ENCODE results near the gene HELT.

Gene HELT

GRCh38 chr4:185003596-185004351 lies 14.5 kb upstream of the HELT start:
- DNase-seq (ENCODE audit: low read depth in 2 of 2) = no peak

DNA sequence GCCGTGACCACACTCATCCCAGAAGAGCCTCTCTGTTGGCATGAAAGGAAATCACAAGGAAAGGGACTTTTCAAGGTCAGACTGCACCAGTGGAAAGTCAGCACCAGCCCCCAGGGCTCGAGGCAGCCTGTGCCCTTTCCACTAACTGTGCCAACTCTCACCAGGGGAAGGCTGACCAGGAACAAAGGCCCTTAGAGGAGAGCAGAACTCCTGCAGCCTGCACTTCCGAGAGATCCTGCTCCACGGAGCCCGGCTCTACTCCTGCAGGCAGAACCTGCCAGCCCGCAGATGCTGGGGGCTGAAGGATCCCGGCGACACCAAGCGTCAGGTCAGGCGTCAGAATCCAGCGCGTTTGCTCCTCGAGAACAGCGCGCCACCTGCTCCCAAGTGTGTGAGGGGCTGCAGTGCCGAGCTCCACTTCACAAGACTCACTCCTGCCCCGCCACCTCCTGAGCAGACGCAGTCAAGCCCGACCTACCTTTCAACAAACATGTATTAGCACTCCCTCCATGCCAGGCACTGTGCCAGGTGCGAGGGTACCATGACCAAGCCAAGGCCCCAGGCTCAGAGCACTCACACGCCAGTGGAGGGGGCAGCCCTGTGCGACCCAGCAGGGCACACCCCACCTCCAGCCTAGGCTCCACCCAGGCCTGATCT lies 13.6 kb upstream of the HELT start:
- DNase-seq (ENCODE audit: low read depth in 2 of 2) = no peak

- DNase-seq (ENCODE audit: low read depth in 2 of 2) = peak; percentile 77 to 80
Measured at GRCh38 chr4:185005219-185005819, 13.0 kb upstream of the HELT start.

DNA sequence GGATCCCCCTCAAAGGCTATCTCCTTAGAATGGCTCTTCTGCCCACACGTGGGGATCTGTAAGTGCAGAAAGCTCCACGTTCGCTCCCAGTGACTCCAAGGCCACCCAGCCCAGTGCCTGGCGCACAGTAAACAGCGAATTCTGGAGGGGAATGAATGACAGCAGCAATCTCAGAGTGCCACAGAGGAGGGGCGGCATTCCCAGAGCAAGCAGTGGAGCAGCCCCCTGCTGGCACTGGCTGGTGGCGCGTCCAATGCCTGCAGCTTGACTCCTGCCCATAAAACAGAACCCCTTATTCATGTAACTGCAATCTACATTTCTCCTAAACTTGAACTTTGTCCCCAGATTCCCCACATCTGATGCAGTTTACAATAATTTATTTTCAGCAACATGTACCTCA lies 6.9 kb upstream of the HELT start:
- DNase-seq (ENCODE audit: low read depth in 2 of 2) = no peak

DNA sequence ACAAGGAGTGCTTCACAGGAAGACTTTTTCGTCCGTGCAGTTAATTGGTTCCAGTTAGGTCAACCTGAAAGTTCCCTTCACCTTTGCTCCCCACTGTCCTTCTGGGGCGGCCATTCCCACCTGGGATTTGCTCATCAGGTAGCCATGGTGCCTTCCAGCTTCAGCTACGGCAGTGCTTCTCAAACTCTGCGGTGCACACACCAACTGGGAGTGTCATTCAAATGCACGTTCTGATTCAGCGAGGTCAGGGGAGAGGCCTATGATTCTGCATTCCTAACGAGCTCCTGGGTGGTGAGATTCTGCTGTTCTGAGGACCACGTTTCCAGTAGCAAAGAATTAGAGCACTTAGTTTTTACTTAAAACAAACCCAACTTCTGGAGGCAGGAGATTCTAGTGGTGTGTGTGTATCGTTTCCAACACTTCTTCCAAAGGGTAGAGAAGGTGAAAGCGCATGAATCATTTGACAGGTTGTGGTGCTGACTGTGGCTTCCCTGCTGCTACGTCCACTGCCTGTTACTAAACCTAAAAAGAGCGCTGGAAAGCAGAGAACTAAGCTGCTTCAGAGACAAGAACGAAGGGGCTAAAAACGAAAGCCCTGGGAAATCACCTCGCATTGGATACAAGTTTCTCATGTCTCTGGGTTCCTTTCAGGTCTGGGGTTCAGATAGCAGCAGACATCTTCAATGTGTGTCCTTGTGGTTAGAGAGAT lies 4.7 kb upstream of the HELT start:
- DNase-seq (ENCODE audit: low read depth in 2 of 2) = no peak

DNA sequence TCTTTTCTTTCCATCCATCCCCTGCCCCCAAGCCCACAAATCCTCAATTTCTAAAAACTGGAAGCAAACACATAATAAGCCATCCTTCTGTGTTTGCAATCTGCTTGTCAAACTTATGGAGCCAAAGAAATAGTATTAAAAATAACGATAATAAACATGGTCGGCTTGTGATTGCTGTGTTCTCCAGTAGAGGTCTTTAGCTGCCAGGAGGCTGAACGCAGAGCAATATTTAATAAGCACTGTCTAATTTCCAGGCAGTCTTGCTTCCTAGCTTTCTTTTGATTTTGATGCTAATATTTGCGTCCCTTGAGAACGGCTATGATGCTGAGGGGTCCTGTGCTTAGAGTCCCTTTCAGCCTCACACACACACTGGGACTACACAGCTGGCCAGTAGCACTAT lies 3.2 kb upstream of the HELT start:
- DNase-seq (ENCODE audit: low read depth in 2 of 2) = no peak

GRCh38 chr4:185016101-185016940 lies 2.0 kb upstream of the HELT start:
- no peak for DNase-seq (ENCODE audit: low read depth in 2 of 2)

DNA sequence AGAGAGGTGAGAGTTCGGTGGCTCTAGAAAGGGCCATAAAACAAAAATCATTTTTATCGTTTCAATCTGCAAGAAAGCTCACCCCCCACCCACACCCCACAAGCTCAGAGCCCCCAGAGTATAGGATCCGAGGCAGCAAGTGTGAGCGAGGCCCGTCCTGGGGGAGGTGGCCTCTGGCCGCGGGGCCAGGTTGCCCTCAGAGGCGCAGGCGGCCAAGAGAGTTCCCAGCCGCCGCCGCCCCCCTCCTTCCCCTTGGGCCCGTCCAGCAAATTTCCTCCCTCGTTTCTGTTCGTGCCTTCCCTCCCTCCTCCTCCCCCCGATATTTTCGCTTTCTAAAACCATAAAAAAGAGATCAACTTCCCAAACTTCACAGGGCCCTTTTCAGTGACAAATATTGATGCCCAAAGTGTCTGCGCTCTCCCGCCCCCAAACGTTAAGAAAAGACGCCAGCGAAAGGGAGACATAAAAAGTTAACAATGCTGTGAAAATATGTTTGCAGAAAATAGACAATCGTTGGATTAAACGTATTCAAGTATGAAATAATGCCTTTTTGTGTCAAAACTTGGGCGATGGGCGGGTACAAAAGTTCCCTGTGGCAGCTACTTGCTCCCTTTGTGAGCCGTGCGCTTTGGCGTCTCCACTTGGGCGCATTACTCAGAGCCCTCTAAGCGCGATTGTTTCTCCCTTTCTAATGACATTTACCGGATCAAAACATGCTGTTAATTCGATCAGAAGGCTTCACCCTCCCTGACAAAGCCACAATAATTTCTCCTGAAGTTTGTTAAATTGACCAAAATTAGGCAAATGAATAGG lies 1.1 kb upstream of the HELT start:
- DNase-seq (ENCODE audit: low read depth in 2 of 2) = no peak

- no peak for DNase-seq (ENCODE audit: low read depth in 2 of 2)
Measured at GRCh38 chr4:185018834-185019455, 655 bp downstream of the HELT start.

GRCh38 chr4:185019456-185020292 lies 1.4 kb downstream of the HELT start:
- no peak for DNase-seq (ENCODE audit: low read depth in 2 of 2)

DNA sequence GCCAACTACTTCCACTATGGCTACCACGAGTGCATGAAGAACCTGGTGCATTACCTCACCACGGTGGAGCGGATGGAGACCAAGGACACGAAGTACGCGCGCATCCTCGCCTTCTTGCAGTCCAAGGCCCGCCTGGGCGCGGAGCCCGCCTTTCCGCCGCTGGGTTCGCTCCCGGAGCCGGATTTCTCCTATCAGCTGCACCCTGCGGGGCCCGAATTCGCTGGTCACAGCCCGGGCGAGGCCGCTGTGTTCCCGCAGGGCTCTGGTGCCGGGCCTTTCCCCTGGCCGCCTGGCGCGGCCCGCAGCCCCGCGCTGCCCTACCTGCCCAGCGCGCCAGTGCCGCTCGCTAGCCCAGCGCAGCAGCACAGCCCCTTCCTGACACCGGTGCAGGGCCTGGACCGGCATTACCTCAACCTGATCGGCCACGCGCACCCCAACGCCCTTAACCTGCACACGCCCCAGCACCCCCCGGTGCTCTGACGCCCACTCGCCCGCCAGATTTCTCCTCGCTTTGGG lies 2.1 kb downstream of the HELT start:
- DNase-seq (ENCODE audit: low read depth in 2 of 2) = no peak

DNA sequence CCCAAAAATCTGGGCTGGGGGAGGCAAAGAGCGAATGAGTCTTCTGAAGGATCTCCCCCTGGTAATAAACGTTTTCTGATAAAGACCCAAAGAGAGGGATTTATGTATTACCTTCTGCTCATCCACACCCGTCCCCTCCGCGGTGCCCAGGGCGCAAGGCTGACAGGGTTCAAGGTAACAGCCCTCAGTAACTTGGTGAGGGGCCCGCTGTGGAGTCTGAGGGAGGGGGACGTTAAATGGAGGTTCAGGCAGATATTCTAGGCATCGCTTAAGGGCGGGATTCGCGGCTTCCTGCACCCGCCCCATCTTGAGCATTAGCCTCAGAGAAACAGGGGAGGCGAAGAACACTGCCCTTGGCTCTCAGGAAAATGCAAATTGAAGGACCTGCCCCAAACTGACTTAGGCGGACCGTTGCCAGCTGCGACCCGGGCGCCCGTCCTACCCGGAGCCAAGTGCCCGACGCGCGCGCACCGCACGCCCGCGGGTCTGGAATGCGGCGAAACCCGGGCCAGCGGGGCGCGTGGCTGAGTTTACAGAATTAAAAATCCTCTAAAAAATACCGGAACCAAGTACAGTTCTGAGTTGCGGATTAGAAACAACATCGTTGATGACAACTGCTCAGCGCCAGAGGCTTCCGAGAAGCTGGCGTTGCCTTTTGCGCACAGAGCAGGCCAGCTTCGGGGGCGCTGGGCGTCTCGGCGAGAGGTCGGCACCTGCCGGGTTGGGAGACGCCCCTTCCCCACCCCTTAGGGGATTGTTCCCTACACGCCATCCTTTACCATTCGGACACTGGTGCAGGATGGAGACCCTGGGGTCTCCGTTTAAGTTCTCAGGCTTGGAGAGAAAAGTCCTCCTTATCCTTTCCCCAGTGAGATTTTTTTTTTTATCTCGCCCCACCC lies 2.8 kb downstream of the HELT start:
- no peak for DNase-seq (ENCODE audit: low read depth in 2 of 2)

- DNase-seq (ENCODE audit: low read depth in 2 of 2) = no peak
Measured at GRCh38 chr4:185023471-185023870, 5.2 kb downstream of the HELT start.

GRCh38 chr4:185028625-185029024 lies 10.3 kb downstream of the HELT start:
- no peak for DNase-seq (ENCODE audit: low read depth in 2 of 2)

DNA sequence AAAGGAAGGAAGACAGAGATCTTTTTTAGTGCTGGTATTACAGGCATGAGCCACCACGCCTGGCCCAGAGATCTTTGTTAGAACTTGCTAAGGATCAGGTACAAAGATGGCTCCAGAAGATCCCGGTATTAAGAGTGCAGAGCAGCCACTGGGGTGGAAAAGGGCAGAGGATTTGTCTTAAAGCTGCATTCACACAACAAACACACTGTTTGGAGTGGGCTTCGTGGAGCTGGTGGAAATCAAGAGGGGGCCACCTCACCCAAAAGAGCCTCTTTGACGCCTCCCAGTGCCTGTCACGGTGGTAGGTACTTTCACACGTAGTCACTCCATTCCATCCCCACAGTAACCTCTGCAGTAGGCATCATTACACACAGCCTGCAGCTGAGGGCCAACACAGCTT lies 13.3 kb downstream of the HELT start:
- DNase-seq (ENCODE audit: low read depth in 2 of 2) = no peak

GRCh38 chr4:185033072-185033471 lies 14.8 kb downstream of the HELT start:
- DNase-seq (ENCODE audit: low read depth in 2 of 2) = no peak

DNA sequence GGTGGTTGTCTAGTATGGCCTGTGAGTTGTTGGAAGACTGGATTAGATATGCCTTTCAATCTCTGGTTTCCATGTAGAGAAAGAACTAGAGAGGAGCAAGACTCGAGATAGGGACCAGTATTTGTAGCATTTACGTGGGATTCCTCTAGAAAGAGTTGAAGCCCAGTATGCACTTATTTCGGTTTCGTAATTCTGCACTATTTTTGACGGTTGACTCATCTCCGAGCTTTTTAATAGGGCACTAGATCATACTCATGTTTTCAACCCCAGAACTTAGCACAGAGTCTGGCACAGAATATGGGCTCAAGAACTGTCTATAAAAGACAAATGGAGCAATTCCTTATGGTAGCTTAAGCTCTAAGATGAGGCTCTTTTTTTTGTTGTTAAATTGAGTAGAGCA lies 15.7 kb downstream of the HELT start:
- DNase-seq (ENCODE audit: low read depth in 2 of 2) = no peak

- DNase-seq (ENCODE audit: low read depth in 2 of 2) = no peak
Measured at GRCh38 chr4:185035284-185035683, 17.0 kb downstream of the HELT start.
